Stimulated activated CD8-positive, alpha-beta memory T cell treated with anti-CD3 and anti-CD28 coated beads, Interleukin-15, amount 100 ng/mL, for 1 hour (primary cell): ENCODE data around the gene ARMH4.

ENCODE experiments used
- DNase-seq: peaks from one replicate; pipeline ENCODE4 v3.0.0-alpha.2; 2020; ENCODE audit warnings: low read depth

The ARMH4 gene

GRCh38 chr14:58054100-58054499 lies 97.9 kb downstream of the ARMH4 start:
- no peak for DNase-seq

GRCh38 chr14:58048219-58048618 lies 103.8 kb downstream of the ARMH4 start:
- no peak for DNase-seq

DNA sequence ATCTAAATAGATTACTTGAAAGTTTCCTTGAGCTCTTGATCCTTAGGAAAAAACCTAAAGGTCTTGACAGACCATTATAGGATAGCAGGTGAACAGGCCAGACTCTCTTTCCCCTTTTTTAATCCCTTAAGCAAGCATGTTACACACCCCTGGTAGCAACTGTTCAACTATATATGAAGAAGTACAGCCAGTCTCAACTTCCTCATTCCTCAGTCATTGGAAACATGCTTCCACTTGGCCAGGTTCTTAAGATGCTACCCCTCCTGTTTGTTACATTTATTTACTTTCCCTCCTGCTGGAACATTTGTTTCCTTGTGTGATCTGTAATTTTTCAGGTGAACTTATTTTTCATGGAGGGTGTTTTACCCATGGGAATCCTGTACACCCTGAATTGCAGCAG lies 124.1 kb downstream of the ARMH4 start:
- DNase-seq: no peak

GRCh38 chr14:58026967-58027366 lies 125.0 kb downstream of the ARMH4 start:
- no peak for DNase-seq

DNA sequence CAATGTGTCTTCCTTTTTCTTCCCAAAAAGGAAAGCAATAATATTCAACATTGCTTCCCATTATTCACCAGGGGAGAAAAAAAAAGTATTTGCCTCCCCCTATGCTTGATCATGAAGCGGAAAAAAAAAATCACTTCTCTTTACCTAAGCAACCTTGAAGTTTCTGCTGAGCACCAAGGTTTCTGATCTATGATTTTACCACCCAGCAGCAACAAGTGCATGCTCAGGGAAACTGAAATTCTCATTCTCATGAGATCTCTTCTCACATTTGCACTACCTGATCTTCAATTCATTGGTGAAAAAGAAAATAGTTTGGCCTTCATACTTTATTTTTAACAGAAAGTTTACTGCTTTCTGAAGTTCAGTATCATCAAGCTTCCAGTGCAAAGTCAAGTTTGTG lies 125.8 kb downstream of the ARMH4 start:
- no peak for DNase-seq

DNA sequence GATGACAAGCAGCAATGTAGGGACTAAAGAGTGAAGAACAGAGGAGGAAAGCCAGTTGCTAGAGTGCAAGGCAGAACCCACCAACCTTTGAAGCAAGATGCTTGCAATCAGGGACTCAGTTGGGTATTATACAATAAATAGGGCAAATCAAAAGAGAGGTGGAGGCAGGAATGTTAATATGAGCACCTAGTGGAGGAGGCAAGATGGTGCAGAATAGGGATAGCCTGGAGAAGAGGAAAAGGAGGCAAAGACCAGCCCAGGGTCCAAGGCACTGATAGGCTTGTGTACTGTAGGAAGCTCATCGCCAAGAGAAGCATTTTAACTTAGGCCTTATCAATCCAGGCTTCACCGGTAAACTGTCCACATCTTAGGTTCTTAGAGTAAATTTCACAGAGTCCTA lies 137.2 kb downstream of the ARMH4 start:
- no peak for DNase-seq

GRCh38 chr14:58002618-58003017 lies 149.4 kb downstream of the ARMH4 start:
- DNase-seq: no peak

GRCh38 chr14:57999979-58000378 lies 152.0 kb downstream of the ARMH4 start:
- no peak for DNase-seq

DNA sequence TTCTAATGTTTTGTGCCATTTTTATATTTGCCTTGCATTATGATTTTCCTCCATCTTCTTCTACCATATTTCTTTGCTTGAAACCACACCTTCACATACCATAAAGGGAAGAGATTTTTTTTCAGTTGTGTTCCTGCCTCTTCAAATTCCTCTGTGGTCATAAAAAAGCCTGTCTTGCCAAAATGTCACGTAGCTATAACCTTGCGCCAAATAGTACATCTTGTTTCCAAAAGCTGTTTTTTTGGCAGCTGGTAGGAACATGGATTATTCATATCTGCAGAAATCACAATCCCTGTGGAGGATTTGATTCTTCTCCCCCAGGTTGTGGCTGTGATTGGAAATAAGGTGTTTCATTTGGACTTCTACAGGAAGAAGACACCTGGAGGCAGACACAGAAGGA lies 152.5 kb downstream of the ARMH4 start:
- no peak for DNase-seq

DNA sequence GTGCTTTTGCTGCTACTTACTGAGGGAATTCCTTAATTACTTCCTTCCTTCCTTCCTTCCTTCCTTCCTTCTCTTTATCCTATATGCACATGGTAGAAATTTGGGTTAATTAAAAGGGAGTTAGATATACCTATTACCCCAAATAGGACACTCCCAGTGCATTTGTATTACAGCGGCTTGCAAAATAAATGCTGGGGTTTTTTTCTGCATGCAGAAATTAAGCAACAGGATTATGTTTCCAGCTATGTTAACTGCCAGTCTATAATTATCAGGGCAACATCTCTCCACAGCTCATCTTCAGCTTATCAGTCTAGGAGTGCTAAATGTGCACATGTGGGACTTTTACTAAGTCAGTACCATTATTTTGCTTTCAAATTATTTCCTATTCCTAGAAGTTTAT lies 153.2 kb downstream of the ARMH4 start:
- DNase-seq: no peak

DNA sequence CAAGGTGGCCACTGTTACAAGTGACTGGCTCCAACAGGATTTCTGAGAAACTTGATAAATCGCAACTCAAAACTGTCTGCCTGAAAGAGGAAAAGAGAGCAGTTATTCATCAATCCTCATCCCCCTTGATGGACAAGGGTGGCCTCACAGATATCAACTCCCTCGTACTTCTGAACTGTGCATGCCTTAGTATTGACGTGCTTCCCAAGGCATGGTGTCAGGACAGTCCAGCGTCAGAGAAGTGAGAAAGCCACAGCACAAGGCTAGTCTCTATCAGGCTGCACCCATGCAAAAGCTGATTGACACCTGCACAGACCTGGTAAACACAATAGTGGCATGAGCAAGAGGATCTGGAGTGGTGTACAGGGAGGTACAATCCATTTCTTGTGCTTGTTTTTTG lies 160.7 kb downstream of the ARMH4 start:
- DNase-seq: no peak

DNA sequence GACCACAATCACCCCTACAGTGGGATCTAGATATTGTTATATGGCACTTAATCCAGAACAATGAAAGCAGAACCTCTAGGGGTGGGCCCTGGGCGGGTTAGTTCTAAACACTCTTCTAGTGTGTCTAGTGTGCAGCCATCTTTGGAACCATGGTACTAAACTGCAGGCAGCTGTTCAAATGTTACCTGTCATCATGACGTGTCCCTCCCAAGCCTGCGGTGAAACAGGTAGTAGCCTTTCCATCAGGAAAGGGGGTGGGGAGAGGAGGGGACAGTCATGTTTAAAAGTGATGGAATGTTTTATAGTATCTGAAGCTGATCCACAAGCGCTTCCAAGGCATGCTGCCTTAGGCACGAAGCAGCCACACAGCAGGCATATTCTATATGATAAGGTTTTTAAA lies 163.6 kb downstream of the ARMH4 start:
- no peak for DNase-seq

- no peak for DNase-seq
Observed at GRCh38 chr14:57987596-57988300, 164.3 kb downstream of the ARMH4 start.

DNA sequence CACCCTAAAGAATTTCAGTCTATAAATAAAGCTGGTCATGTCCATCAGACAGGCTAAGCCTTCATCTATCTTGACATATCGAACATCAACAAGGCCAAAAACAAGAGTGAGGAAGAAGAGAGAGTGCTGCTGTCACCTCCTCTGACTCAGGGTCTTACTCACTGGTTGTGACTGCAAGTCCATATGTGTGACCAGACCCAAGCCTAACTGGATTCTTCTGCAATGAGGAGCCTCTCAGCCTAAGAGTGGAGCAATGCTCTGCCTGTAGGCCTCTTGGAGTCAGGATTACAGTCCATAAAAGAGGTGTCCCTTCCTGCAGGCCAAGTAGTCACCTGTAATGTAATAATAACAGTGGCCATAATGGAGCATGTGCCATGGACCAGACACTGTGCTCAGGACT lies 165.0 kb downstream of the ARMH4 start:
- no peak for DNase-seq

GRCh38 chr14:57982804-57983634 lies 169.0 kb downstream of the ARMH4 start:
- no peak for DNase-seq

DNA sequence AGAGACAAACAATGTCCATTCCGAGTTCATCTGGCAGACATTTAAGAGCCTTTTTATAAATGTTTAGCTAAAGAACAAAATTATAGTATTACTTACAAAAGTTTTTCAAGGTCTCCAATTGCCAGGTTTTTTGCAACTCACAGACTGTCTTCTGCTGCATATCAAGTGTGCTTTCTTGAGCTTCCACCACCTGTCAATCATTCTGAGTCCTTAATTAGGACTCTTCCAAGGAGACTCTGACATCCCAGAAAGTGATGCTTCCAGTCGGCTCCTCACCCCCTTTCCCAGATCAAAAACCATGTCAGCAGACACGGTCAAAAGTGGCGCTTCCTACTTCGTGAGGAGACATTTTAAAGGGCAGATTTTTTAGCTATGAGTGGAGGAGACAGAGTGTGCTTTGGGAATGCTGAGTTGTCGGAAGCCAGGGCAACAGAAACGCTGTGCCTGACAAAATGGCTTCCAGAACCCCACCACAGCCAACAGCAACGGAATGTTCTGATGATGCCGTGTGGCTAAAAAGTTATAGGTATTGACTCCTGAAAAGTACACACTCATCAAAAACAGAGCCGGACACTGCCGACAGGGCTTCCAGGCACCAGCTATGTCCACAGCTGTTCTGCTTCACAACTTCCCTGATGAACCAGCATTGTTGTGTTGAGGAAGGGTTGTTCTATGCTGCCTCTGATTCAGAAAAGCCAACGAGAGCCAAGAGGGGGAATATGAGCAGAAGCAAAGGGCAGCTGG lies 170.0 kb downstream of the ARMH4 start:
- DNase-seq: no peak

DNA sequence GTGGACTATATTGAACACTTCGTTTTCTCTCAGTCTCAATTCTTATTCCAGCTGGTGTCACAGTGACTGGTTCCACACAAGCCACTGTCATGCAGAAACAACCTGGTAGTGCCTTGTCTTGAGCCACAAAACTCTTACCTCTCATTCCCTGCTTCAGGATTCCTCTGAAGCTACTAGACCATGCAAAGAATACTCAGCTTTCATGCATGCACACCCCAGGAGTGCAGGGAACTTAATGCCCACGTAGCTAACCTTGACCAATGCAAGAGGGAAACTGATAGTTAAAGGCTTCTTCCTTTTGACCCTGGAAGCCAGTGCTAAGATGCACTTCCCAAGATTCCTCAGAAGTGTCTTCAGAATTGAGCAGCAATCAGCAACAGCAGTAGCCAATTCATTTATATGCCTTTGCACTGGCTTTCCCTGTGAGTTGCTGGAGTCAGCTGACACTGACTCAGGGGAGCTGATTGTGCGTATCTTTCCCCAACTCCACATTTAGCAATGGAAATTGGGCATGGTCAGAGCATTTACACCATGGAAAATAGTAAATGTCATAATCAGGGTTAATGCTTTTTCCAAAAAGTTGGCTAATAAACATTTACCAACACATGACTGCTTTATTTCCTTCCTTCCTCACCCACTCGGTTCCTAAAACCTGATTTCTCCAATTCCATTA lies 172.5 kb downstream of the ARMH4 start:
- no peak for DNase-seq

GRCh38 chr14:57976701-57977100 lies 175.3 kb downstream of the ARMH4 start:
- no peak for DNase-seq

DNA sequence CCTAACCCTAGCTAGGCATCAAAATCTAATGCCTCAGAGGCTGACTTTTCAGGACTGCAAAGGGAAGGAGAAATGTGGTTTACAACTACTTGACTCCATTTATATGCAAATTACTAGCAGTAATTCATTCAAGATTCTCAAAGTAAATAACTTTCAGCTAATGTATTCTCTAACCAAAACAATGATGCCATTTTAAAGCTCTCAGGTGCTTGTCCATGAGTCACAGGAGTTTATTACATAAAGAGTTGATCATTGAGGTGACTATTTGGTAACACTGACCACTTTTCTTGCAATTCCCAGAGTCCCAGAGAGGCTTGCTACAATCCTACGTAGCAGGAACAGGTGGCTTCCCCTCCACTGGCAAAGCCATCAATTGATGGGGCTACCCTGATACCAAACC lies 177.1 kb downstream of the ARMH4 start:
- DNase-seq: no peak

DNA sequence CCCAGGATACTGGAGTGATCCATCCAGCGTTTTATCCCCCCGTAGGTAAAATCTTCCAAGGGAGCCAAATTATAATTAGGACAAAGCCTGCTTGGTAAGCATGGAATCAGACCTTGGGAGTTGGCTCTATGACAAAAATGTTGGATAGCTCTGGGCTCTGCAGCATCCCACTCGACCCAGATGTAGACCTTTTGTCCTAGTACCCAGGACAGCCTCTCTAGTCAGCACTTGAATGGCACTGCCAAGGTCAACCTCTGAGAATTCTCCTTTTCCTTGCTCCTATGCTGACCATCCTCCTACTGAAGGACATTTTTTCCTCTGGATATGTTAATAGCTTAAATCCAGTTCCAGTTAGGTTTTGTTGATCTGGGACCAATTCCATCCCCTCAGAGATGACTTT lies 181.4 kb downstream of the ARMH4 start:
- no peak for DNase-seq

DNA sequence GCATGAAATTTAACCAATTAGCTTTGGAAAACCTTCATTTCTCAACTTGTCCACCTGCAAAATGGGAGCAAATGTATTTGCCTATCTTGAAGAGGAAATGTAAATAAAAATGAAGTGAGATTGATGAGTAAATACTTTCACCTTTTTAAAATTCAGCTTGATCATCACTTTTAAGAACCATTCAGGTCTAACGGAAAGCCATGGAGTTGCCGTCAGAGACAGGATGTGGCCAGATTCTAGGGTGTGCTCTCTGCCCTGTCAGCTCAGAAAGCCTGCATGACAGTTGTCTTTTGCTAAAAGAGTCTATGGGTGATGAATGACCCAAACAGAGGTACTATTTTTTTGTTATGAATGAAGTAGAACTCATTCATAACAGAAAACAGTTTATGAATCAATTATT lies 181.8 kb downstream of the ARMH4 start:
- DNase-seq: no peak

DNA sequence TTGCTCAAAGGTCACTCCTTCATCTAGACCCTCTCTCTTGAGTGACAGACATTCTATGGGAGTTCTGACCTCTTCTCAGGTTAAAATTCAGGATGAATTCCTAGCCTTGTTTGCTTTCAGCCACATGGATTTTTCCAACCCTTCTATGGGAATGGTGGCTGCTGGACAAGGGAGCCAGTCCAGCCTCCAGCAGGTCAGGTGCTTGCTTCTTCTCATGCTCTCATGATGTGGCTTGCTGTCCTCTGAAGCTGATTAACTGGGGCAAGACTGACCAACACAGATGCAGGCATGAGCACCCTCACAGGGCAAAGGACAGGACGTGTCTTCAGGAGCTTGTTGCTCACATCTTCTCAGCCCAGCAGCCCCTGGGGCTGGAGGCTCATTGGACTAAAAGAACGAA lies 188.9 kb downstream of the ARMH4 start:
- no peak for DNase-seq
